Astrocyte (in vitro differentiated cells and primary cell): Measurements from ENCODE around the gene MIA2.

ENCODE experiments used
- EZH2 ChIP-seq: IDR thresholded peaks from 2 replicates; pipeline ENCODE4 v1.6.1; 2012; ENCODE audit warnings: mild to moderate bottlenecking, low read length, inconsistent platforms; ENCODE audit not compliant: insufficient read depth
- TF ChIP-seq, protein P1 (sequence below): IDR thresholded peaks from 2 replicates; pipeline ENCODE4 v1.5.1; 2011; ENCODE audit warnings: low read depth, mild to moderate bottlenecking, inconsistent platforms, low read length, moderate library complexity; ENCODE audit not compliant: insufficient read depth

- TF ChIP-seq, protein P1, sequence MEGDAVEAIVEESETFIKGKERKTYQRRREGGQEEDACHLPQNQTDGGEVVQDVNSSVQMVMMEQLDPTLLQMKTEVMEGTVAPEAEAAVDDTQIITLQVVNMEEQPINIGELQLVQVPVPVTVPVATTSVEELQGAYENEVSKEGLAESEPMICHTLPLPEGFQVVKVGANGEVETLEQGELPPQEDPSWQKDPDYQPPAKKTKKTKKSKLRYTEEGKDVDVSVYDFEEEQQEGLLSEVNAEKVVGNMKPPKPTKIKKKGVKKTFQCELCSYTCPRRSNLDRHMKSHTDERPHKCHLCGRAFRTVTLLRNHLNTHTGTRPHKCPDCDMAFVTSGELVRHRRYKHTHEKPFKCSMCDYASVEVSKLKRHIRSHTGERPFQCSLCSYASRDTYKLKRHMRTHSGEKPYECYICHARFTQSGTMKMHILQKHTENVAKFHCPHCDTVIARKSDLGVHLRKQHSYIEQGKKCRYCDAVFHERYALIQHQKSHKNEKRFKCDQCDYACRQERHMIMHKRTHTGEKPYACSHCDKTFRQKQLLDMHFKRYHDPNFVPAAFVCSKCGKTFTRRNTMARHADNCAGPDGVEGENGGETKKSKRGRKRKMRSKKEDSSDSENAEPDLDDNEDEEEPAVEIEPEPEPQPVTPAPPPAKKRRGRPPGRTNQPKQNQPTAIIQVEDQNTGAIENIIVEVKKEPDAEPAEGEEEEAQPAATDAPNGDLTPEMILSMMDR: no peak
- no peak for TF ChIP-seq EZH2
Observed at GRCh38 chr14:39212693-39213092, 21.0 kb upstream of the MIA2 start.
